Measurements from ENCODE around the gene ZNF723.
"Not testable (repeated sequence)": the region's sequence is repeated elsewhere in the genome, so short reads cannot be mapped to it uniquely, and the experiment has no call there.

The ZNF723 gene

DNA sequence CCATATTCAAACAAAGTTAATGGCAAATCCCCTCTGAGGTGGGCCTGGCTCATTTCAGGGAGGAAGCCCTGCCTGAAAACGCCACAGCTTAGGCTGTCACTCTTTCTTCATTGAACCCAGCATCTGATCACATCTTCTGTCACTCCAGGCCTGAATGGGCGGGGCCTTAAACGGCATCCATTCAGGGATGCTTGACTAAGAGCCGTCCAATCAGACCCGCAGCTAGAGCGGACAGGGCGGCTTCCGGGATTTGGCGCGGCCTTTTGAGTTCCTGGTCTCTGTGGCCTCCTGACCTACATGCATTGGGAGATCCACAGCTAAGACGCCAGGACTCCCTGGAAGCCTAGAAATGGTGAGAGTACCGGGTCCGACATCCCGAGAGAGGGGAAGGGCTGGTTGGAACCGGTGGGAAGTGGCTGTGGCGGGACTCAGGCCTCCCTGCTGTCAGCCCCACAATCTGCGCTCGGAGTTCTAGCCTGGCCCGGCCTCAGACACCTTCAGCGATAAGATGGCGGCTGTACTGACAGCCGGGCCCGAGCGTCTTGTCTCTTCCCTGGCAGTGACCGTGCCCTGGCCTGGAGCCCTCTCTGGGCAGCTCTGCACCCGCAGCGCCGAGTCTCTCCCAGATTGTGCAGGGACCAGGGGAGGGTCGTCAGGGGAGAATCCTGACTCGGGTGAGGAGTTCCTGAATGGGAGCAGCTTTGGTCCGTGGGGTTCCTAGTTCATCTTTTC is at the start of gene ZNF723:
TSS of gene ZNF723 (plus strand) at position 261 of the 732 bp plus-strand sequence. CDS start at position 350, 89 bp downstream.
- Histone ChIP-seq H3K4me3 (no peak within 1 kb of the TSS), H3K27ac (no peak within 1 kb of the TSS)
- no peak for TF ChIP-seq CTCF (IDR thresholded peaks at IDR 0.05)
- DNase-seq (ENCODE audit: low spot score) = no peak

DNA sequence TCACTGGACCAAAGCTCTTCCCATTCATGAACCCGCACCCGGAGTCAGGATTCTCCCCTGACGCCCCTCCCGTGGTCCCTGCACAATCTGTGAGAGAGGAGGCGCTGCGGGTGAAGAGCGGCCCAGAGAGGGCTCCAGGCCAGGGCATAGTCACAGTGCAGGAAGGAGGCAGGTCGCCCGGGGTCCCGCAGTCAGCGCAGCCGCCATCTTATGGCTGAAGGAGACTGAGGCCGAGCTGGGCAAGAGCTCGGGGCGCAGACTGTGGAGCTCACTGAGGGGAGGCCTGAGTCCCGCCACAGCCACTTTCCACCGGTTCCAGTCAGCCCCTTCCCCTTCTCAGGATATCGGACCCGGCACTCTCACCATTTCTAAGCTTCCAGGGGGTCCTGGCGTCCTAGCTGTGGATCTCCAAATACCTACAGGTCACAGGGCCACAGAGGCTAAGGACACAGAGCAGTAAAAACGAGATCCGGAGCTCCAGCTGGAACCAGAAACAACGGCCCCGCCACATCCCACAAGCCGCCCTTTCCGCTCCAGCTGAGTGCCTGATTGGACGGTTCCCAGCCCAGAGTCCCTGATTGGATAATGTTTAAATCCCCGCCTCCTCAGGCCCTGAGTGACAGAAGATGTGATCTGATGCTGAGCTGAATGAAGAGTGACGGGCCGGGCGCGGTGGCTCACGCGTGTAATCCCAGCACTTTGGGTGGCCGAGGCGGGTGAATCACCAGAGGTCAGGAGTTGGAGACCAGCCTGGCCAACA is 48.3 kb upstream of the ZNF723 start, which contains the start of gene ZNF99:
TSS of gene ZNF99 (minus strand) at position 501 of the 760 bp plus-strand sequence. CDS start at position 366, 135 bp downstream.
- peak; percentile 78 for DNase-seq (ENCODE audit: low spot score)
- Histone ChIP-seq H3K4me3 (peak within 1 kb of the TSS; percentile 65), H3K27ac (peak within 1 kb of the TSS in 1 of 2 donors; percentile 11)
- no peak for TF ChIP-seq CTCF (IDR thresholded peaks at IDR 0.05)

- not testable (repeated sequence) for DNase-seq (ENCODE audit: low spot score); H3K27ac ChIP-seq
Observed at GRCh38 chr19:22792863-22793262, 39.2 kb upstream of the ZNF723 start.

GRCh38 chr19:22797040-22797439 is 35.1 kb upstream of the ZNF723 start:
- no peak overlapping the region for H3K27ac ChIP-seq
- no peak for DNase-seq (ENCODE audit: low spot score)
- H3K4me3 ChIP-seq = no peak overlapping the region
- no peak for TF ChIP-seq CTCF (IDR thresholded peaks at IDR 0.05)

More at GRCh38 chr19:22792863-22793262, 39.2 kb upstream of the ZNF723 start:
- not testable (repeated sequence) for H3K4me3 ChIP-seq

GRCh38 chr19:22806418-22806817 is 25.7 kb upstream of the ZNF723 start:
- no peak overlapping the region for H3K4me3 ChIP-seq
- TF ChIP-seq CTCF (IDR thresholded peaks at IDR 0.05) = no peak
- DNase-seq (ENCODE audit: low spot score) = no peak
- no peak overlapping the region for H3K27ac ChIP-seq

DNA sequence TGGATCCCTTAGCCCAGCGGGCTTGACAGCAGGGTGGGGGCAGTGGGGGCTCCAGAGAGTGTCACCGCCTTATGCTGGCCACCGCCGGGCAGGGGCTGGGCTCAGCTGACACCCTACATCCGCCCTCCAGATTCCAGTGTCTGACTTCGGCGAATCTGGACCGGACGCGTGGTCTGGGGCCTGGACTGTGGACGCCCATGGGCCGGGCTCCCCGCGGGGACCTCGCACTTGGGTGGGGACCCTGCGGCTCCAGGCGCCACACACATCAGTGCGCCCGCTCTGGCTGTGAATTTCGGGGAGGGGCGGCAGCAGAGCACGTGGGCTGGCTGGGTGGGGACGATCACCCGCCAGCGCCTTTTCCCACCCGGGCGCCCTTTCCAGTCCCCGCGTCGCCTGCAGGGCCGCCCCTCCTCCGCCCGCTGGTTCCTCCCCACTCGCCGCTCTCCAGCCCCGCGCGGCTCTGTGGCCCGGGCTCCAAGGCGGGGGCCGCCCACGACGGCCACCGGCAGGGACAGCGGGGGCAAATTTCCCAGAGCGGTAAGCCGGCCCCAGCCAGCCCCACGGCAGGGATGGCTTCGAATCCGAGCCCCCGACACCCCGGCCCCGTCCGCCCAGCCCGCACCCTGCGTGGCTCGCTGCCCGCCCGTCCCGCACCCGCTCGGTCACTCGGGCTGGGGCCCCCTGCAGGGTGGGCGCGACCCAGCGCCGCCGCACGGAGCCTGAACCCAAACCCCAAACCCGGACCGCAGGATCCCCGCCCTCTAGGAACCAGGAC is 24.8 kb upstream of the ZNF723 start:
- no peak for TF ChIP-seq CTCF (IDR thresholded peaks at IDR 0.05)
- Histone ChIP-seq H3K4me3 (peak overlapping the region; percentile 25), H3K27ac (no peak overlapping the region)
- no peak for DNase-seq (ENCODE audit: low spot score)

DNA sequence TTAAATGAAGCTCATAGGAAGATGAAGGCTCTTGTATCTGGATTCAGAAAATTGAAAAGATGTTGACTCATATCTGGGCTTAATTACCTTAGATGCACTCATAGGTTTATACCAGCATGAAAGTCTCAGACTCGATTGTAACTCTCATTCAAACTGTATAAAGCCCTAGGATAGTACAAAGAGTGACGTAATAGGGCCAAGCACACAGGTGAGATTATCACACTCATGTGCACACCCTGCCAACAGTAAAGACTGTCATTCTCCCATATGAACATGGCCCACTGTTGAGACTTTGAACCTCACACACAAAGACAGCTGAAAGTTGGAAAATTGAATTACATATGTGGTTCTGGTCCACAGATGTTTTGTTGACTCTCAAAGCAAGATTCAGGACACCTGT is 18.0 kb upstream of the ZNF723 start:
- DNase-seq (ENCODE audit: low spot score) = no peak
- H3K4me3 ChIP-seq = no peak overlapping the region
- no peak overlapping the region for H3K27ac ChIP-seq
- no peak for TF ChIP-seq CTCF (IDR thresholded peaks at IDR 0.05)

Measured in coronary artery (tissue), 2 donors.